Measurements from ENCODE around the gene FBXO44.

The FBXO44 gene

GRCh38 chr1:11682799-11683198 lies 28.1 kb downstream of the FBXO44 start:
- Mint-ChIP-seq H3K36me3 (no peaks in the 10 kb centered on the region), H3K27me3 (peaks cover 20% of the 10 kb centered on the region), H3K4me3 (no peak overlapping the region), H3K4me1 (peaks cover 36% of the 10 kb centered on the region), H3K9me3 (no peaks in the 10 kb centered on the region), H3K27ac (no peak overlapping the region)
- ATAC-seq, result no peak

GRCh38 chr1:11684070-11684469 lies 29.4 kb downstream of the FBXO44 start:
- Mint-ChIP-seq H3K4me3 (no peak overlapping the region), H3K9me3 (no peaks in the 10 kb centered on the region)

GRCh38 chr1:11685210-11685752 lies 30.6 kb downstream of the FBXO44 start:
- H3K4me1 Mint-ChIP-seq, result peaks cover 19% of the 10 kb centered on the region
- ATAC-seq, result no peak
- H3K9me3 Mint-ChIP-seq, result no peaks in the 10 kb centered on the region
- H3K27me3 Mint-ChIP-seq, result peaks cover 43% of the 10 kb centered on the region
- H3K36me3 Mint-ChIP-seq, result no peaks in the 10 kb centered on the region
- H3K4me3 Mint-ChIP-seq, result no peak overlapping the region
- H3K27ac Mint-ChIP-seq, result no peak overlapping the region

More at GRCh38 chr1:11684070-11684469, 29.4 kb downstream of the FBXO44 start:
- Mint-ChIP-seq H3K27ac (no peak overlapping the region), H3K27me3 (peaks cover 33% of the 10 kb centered on the region), H3K36me3 (no peaks in the 10 kb centered on the region), H3K4me1 (peaks cover 25% of the 10 kb centered on the region)
- ATAC-seq, result no peak

GRCh38 chr1:11688506-11688905 lies 33.8 kb downstream of the FBXO44 start:
- peaks cover 37% of the 10 kb centered on the region for H3K4me1 Mint-ChIP-seq
- no peak overlapping the region for H3K27ac Mint-ChIP-seq
- no peak overlapping the region for H3K4me3 Mint-ChIP-seq
- peaks cover 71% of the 10 kb centered on the region for H3K27me3 Mint-ChIP-seq
- no peaks in the 10 kb centered on the region for H3K36me3 Mint-ChIP-seq
- ATAC-seq, result no peak
- no peaks in the 10 kb centered on the region for H3K9me3 Mint-ChIP-seq

- Mint-ChIP-seq H3K4me1 (peaks cover 27% of the 10 kb centered on the region), H3K36me3 (no peaks in the 10 kb centered on the region), H3K27ac (no peak overlapping the region), H3K9me3 (no peaks in the 10 kb centered on the region), H3K27me3 (peaks cover 72% of the 10 kb centered on the region), H3K4me3 (peak overlapping the region; percentile 62)
- no peak for ATAC-seq
Observed at GRCh38 chr1:11690397-11691301, 36.0 kb downstream of the FBXO44 start.

- Mint-ChIP-seq H3K27me3 (peaks cover 72% of the 10 kb centered on the region), H3K27ac (no peak within 1 kb of the TSS)
Observed at GRCh38 chr1:11691302-11691914, 36.7 kb downstream of the FBXO44 start, which contains the start of gene DRAXIN. Gene DRAXIN, plus strand, starts transcription at chr1:11691710. Its CDS starts 14,549 bp downstream, at chr1:11706259.

GRCh38 chr1:11691928-11692711 lies 37.4 kb downstream of the FBXO44 start:
- no peak for ATAC-seq
- Mint-ChIP-seq H3K27ac (no peak overlapping the region), H3K27me3 (peaks cover 72% of the 10 kb centered on the region), H3K4me3 (peak overlapping the region; percentile 55), H3K4me1 (peaks cover 27% of the 10 kb centered on the region), H3K36me3 (no peaks in the 10 kb centered on the region), H3K9me3 (no peaks in the 10 kb centered on the region)

More at GRCh38 chr1:11691302-11691914, 36.7 kb downstream of the FBXO44 start, which contains the start of gene DRAXIN:
- H3K9me3 Mint-ChIP-seq, result no peaks in the 10 kb centered on the region
- H3K36me3 Mint-ChIP-seq, result no peaks in the 10 kb centered on the region
- H3K4me3 Mint-ChIP-seq, result peak within 1 kb of the TSS; percentile 62
- ATAC-seq, result peak; percentile 32
- peaks cover 27% of the 10 kb centered on the region for H3K4me1 Mint-ChIP-seq

- Mint-ChIP-seq H3K4me1 (peaks cover 27% of the 10 kb centered on the region), H3K4me3 (no peak overlapping the region), H3K27me3 (peaks cover 62% of the 10 kb centered on the region), H3K9me3 (no peaks in the 10 kb centered on the region), H3K36me3 (no peaks in the 10 kb centered on the region), H3K27ac (no peak overlapping the region)
- no peak for ATAC-seq
Observed at GRCh38 chr1:11693024-11693590, 38.4 kb downstream of the FBXO44 start.

- Mint-ChIP-seq H3K4me1 (peaks cover 27% of the 10 kb centered on the region), H3K27ac (no peak overlapping the region), H3K9me3 (no peaks in the 10 kb centered on the region), H3K4me3 (no peak overlapping the region), H3K27me3 (peaks cover 54% of the 10 kb centered on the region), H3K36me3 (no peaks in the 10 kb centered on the region)
- no peak for ATAC-seq
Observed at GRCh38 chr1:11693917-11694316, 39.2 kb downstream of the FBXO44 start.

GRCh38 chr1:11695861-11696260 lies 41.2 kb downstream of the FBXO44 start:
- Mint-ChIP-seq H3K36me3 (no peaks in the 10 kb centered on the region), H3K4me3 (no peak overlapping the region), H3K9me3 (no peaks in the 10 kb centered on the region), H3K27ac (no peak overlapping the region), H3K27me3 (peaks cover 36% of the 10 kb centered on the region), H3K4me1 (peaks cover 17% of the 10 kb centered on the region)
- no peak for ATAC-seq

- ATAC-seq, result no peak
- Mint-ChIP-seq H3K4me1 (peaks cover 9% of the 10 kb centered on the region), H3K9me3 (no peaks in the 10 kb centered on the region), H3K27ac (no peak overlapping the region), H3K4me3 (no peak overlapping the region), H3K27me3 (peaks cover 26% of the 10 kb centered on the region), H3K36me3 (no peaks in the 10 kb centered on the region)
Observed at GRCh38 chr1:11697188-11697892, 42.7 kb downstream of the FBXO44 start.

GRCh38 chr1:11697893-11698210 lies 43.2 kb downstream of the FBXO44 start:
- ATAC-seq, result no peak
- Mint-ChIP-seq H3K9me3 (no peaks in the 10 kb centered on the region), H3K27me3 (peaks cover 21% of the 10 kb centered on the region), H3K27ac (no peak overlapping the region), H3K4me3 (no peak overlapping the region), H3K4me1 (peaks cover 4% of the 10 kb centered on the region), H3K36me3 (no peaks in the 10 kb centered on the region)

GRCh38 chr1:11700601-11701467 lies 46.2 kb downstream of the FBXO44 start:
- H3K9me3 Mint-ChIP-seq, result no peaks in the 10 kb centered on the region
- H3K4me1 Mint-ChIP-seq, result peaks cover 13% of the 10 kb centered on the region
- H3K36me3 Mint-ChIP-seq, result no peaks in the 10 kb centered on the region
- H3K4me3 Mint-ChIP-seq, result no peak overlapping the region
- H3K27me3 Mint-ChIP-seq, result peaks cover 9% of the 10 kb centered on the region
- no peak overlapping the region for H3K27ac Mint-ChIP-seq
- no peak for ATAC-seq

Data from stimulated activated memory B cell treated with anti-CD40 and anti-IgM and Interleukin-4, amounts not matched to agents 10 μg/mL and 1 μg/mL and 100 μg/mL, for 72 hours (primary cell).